ENCODE results near the gene ANKRD24.

DNA sequence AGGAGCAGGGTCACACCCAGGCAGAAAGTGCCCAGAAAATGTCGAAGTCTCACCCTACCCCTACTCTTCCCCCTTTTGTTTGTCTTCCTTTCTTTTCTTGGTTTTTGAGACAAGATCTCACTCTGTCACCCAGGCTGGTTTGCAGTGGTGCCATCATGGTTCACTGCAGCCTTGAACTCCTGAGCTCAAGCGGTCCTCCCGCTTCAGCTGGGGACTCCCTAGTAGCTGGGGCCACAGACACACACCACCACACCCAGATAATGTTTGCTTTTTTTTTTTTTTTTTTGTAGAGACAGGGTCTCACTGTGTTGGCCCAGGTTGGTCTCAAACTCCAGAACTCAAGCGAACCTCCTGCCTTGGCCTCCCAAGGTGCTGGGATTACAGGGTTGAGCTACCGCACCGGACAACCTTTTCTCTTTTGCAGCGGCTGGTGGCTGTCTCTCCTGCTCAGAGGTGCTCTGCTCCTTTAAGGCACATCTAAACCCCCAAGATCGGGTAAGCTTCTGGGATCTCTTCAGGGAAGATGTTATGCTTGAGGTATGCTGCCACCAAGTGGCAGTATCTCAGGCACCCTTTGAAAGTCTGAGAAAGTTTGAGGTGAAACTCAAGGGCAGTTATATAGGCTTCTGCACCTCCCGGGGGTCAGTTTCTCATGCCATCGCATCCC is 24.5 kb downstream of the ANKRD24 start:
- TF ChIP-seq, protein P1, sequence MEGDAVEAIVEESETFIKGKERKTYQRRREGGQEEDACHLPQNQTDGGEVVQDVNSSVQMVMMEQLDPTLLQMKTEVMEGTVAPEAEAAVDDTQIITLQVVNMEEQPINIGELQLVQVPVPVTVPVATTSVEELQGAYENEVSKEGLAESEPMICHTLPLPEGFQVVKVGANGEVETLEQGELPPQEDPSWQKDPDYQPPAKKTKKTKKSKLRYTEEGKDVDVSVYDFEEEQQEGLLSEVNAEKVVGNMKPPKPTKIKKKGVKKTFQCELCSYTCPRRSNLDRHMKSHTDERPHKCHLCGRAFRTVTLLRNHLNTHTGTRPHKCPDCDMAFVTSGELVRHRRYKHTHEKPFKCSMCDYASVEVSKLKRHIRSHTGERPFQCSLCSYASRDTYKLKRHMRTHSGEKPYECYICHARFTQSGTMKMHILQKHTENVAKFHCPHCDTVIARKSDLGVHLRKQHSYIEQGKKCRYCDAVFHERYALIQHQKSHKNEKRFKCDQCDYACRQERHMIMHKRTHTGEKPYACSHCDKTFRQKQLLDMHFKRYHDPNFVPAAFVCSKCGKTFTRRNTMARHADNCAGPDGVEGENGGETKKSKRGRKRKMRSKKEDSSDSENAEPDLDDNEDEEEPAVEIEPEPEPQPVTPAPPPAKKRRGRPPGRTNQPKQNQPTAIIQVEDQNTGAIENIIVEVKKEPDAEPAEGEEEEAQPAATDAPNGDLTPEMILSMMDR (IDR thresholded peaks at IDR 0.05) = peak; percentile 21
- no peak for TF ChIP-seq EZH2 (IDR thresholded peaks at IDR 0.05)

Data from neural progenitor cell (in vitro differentiated cells).